RCC 7860 (cell line): ENCODE data around the gene QRICH2.

Experiments used
- DNase-seq: peaks from one replicate; pipeline ENCODE4 v3.0.0-alpha.2; 2015; ENCODE audit warnings: low spot score
- FAIRE-seq: peaks from 2 replicates; lab custom pipeline; 2012; peaks lifted over from hg19 to GRCh38; lab: Jason Lieb, UNC

QRICH2 gene

GRCh38 chr17:76279742-76280287 is 28.3 kb downstream of the QRICH2 start:
- DNase-seq (no peak), FAIRE-seq (no peak)

GRCh38 chr17:76278952-76279741 is 28.9 kb downstream of the QRICH2 start:
- FAIRE-seq (no peak), DNase-seq (peak; percentile 59)

DNA sequence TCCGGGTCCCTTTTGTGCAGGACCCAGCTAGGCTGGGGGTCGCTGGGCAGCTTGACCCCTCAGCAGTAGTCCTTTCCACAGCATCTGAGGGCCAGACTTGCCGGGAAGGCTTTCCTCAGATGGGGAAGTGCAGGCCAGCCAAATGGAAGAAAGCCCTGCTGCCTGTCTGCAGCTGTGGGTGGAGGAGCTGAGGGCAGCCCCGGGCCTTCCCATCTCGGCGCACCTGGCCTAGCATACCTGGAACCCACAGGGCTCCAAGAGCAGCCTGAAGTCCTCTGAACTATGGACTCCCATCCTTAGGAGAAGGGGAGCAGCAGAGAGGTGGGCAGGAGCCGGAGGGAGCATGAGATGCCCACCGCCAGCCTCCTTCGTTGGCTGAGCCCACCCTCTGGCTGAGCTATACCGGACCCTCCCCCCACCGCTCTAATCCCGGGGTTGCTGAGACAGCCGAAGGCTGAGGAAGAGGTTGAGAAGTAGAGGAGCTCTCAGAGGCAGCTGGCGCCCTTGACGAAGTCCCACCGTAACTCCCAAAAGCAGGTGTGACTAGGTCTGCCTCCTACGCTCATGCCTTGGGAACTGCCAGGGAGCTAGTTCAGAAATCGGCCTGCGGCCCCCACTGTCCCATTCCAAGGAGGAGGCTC is 29.7 kb downstream of the QRICH2 start:
- FAIRE-seq: no peak
- DNase-seq: no peak

- no peak for DNase-seq
- FAIRE-seq: no peak
Observed at GRCh38 chr17:76277300-76278267, 30.5 kb downstream of the QRICH2 start.

DNA sequence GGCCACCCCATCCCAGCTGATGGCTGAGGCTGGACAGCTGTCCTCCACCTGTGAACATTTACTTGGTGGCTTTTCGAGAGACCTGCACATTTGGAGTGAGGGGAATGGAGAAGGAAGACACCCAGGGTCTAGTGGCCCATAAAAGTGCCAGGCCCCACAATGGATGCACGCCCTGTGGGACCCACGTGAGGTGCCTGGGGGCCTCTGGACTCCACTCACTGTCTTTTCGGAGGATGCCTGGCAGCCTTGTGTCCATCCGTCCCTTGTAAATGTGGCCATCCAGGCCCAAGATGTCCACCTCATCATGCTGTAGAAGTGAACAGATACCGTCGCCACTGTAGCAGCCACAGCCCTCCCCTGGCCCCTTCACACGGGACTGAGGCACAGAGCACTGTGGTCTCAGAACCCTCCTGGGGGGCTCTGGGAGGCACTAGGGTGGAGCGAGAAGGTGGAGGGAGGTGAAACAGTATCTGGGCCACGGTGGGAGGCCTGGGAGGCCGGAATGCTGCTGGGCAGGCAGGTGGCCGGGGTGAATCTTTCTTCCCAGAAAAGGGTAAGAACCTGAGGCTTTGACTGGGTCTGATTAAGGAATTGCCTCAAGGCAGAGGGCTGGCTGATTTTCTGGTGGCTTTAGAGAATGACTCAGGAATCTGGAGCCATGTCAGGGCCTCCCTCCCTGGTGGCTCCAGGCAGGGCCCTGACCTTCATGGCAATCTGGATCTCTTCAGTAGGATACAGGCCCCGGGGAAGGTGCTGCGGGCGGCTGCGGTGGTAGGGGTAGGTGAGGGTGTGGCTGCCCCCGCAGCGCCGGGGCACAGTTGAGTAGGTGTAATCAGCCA is 31.4 kb downstream of the QRICH2 start:
- FAIRE-seq (no peak), DNase-seq (no peak)

DNA sequence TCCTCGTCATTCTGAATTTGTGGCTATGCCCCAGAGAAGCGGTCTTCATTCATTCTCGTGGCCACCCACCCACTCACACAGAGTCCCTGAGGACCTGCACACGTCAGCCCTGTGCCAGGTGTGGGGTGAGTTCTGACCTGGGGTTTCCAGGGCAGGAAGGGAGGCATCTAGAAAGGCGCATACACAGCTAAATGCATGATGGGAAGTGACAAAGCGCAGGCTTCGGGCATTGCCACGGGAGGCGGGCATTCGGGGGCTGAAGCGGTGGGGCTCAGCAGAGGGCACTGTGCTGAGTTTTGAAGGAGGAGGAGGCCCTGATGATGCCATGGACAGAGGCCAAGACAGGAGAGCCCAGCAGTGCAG is 32.0 kb downstream of the QRICH2 start:
- FAIRE-seq (no peak), DNase-seq (no peak)

DNA sequence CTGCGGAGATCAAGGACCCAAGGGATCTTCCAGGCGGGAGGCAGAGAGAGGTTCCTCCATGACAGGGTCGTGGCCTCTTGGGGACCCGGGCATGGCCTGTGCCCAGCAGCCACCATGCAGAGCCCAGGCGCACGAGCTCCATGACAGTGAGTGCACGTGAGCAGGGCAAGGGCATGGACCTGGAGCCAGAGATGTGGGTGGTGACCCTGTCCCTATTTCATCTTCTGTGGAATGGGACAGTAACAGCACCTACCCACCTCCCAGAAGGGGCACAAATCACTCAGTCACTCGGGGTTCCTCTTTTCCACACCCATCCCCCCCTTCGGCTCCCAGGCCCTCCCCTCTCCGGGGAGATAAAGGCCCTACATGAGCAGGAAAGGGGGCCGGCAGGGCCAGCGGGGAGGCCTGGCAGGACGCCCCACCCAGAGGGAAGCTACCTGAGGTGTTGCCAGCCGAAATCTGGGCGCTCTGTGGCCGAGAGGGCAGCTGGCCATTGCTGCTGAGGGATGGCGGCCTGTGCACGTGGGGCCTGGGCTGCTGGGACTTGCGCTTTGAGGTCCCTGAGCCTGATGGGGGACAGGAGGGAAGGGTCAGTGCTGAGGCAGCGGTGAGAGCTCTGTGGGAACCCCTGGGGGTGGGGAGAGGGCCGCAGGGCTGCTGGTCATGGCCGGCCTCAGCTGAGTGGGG is 32.6 kb downstream of the QRICH2 start:
- FAIRE-seq: no peak
- DNase-seq: no peak

- DNase-seq (no peak), FAIRE-seq (no peak)
Observed at GRCh38 chr17:76274112-76274956, 33.7 kb downstream of the QRICH2 start.

GRCh38 chr17:76273445-76274111 is 34.5 kb downstream of the QRICH2 start:
- no peak for FAIRE-seq

GRCh38 chr17:76272541-76273444 is 35.3 kb downstream of the QRICH2 start:
- FAIRE-seq: no peak
- no peak for DNase-seq

More at GRCh38 chr17:76273445-76274111, 34.5 kb downstream of the QRICH2 start:
- no peak for DNase-seq

- FAIRE-seq (no peak), DNase-seq (no peak)
Observed at GRCh38 chr17:76271669-76272540, 36.2 kb downstream of the QRICH2 start.

DNA sequence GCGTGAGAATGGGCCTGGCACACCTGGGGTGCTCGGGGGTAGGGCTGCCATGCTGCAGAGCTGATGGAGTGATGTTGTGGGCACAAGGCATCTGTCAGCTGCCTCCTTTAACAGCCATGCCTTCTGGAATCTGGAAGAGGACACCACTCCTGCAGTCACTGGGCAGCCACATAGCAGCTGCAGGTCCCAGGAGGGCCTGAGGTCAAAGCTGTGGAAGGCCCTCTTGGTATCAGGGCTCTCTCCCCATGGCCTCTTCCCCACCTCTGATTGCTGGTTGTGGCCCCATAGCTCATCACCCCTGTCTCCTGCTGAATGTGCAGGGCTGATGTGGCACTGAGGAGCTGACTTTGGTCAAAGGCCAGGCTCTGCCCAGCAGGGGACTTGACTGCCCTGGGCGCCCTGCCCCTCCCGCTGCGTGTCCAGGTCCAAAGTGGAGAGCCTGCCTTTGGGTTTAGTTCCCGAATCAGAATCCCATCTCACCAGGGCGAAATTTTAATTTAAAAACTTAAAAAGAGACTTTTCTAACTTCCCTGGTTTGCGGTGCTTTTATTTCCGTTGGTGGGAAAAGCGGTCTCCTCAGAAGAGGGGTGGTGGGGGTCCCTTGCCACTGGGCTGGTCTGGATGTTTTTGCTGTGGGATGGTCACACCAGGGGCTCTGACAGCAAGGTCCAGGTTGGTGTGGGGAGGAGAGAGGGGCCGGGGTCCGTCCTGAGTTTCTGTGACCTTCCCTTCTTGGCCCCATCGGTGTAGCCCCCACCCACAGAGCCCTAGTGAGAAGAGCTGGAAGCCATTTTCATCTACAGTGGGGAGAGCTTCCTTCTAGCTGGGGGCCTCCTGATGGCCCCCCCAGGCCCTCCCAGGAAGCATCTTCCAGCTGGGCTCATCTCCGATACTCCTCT is 37.1 kb downstream of the QRICH2 start:
- DNase-seq (no peak), FAIRE-seq (no peak)

DNA sequence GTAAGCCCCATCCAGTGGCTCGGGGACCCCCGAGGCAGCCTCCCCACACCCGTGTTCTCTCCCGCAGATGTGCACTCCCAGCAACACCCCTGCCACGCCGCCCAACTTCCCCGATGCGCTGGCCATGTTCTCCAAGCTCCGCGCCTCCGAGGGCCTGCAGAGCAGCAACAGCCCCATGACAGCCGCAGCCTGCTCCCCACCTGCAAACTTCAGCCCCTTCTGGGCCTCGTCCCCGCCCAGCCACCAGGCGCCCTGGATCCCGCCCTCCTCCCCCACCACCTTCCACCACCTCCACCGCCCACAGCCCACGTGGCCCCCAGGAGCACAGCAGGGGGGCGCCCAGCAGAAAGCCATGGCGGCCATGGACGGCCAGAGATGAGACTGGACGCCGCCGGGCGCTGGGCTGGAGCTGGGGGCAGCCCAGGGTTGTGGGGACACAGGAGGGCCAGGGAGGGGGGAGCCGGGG is 37.9 kb downstream of the QRICH2 start:
- DNase-seq (no peak), FAIRE-seq (no peak)

DNA sequence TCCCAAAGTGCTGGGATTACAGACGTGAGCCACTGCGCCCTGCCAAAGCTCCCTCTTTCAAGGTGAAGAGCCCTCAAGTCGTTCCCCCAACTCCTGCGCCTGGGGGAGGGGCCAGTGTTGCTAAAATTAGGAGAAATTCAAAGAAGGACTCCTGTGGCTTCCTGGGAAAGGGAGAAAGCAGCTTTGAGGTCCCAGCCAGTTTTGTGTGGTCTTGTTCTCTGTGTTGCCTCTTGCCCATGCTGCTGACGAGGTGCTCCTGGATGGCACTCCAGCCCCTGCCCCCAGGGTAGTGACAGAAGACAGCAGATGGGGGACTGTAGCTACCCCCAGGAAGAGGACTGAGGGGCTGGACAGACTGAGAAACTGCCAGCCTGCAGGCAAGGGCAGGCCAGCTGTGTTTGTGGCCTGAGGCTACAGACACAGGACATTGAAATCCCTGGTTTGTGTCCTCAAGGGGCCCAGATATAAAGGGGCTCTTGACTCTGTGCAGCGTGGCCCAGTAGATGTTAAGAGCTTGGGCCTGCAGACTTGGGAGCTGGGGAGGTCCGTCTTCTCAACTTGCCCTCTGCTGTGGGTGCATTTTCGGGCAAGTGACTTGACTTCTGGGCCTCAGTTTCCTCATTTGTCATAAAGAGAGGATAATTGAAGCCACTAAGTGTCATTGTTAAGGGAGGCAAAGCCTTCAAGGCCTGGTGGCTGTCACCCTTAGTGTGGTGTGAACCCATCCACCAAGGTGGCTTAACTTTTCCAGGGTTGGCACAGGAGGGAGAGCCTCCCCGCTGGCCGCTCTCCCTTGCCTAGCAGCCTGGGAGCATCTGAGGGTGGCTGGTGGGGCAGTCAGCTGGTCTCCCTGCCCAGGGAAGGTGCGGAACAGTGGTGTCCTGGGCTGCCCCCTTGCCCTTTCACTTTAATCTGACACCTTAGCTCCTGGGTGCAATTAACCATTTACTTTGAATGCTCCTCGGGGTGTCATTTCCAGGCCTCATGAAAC is 38.8 kb downstream of the QRICH2 start:
- DNase-seq (no peak), FAIRE-seq (no peak)
